ENCODE data around the gene RNF144B.

- TF ChIP-seq, protein P1, sequence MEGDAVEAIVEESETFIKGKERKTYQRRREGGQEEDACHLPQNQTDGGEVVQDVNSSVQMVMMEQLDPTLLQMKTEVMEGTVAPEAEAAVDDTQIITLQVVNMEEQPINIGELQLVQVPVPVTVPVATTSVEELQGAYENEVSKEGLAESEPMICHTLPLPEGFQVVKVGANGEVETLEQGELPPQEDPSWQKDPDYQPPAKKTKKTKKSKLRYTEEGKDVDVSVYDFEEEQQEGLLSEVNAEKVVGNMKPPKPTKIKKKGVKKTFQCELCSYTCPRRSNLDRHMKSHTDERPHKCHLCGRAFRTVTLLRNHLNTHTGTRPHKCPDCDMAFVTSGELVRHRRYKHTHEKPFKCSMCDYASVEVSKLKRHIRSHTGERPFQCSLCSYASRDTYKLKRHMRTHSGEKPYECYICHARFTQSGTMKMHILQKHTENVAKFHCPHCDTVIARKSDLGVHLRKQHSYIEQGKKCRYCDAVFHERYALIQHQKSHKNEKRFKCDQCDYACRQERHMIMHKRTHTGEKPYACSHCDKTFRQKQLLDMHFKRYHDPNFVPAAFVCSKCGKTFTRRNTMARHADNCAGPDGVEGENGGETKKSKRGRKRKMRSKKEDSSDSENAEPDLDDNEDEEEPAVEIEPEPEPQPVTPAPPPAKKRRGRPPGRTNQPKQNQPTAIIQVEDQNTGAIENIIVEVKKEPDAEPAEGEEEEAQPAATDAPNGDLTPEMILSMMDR (IDR thresholded peaks at IDR 0.05; ENCODE audit: low read depth, low read length, poor library complexity, severe bottlenecking), result no peak
- no peak for TF ChIP-seq EZH2phosphoT487 (IDR thresholded peaks at IDR 0.05; ENCODE audit: borderline replicate concordance, low read length)
These were observed 28.1 kb downstream of the RNF144B start for GRCh38 chr6:18415207-18415606.
